H9 (cell line): Measurements from ENCODE around the gene SDK2. TPM values are rescaled to one million over a fixed set of nuclear protein-coding genes. Genes with fewer than 3 reads are reported as not detected.

Experiments
- DNase-seq: peaks from one replicate; pipeline ENCODE4 v3.0.0-alpha.2; 2017
- H2AFZ ChIP-seq: one replicate; pipeline ENCODE4 v1.6.1; 2013; ENCODE audit warnings: mild to moderate bottlenecking, low read length, control low read depth, moderate library complexity
- H2AK5ac ChIP-seq: 2 replicates; pipeline ENCODE4 v1.6.1; 2013; ENCODE audit warnings: low read length, control low read depth, mixed read lengths; ENCODE audit not compliant: insufficient read length
- H2BK120ac ChIP-seq: one replicate; pipeline ENCODE4 v1.6.1; 2013; ENCODE audit warnings: low read depth, mild to moderate bottlenecking, low read length, control low read depth, inconsistent platforms; ENCODE audit not compliant: poor library complexity, severe bottlenecking
- H2BK12ac ChIP-seq: 2 replicates; pipeline ENCODE4 v1.6.1; 2013; ENCODE audit warnings: low read length, control low read depth, mixed read lengths, low read depth; ENCODE audit not compliant: insufficient read length
- H2BK15ac ChIP-seq: 2 replicates; pipeline ENCODE4 v1.6.1; 2013; ENCODE audit warnings: low read depth, low read length, control low read depth
- H2BK20ac ChIP-seq: one replicate; pipeline ENCODE4 v1.6.1; 2013; ENCODE audit warnings: low read depth, mild to moderate bottlenecking, low read length, control low read depth, inconsistent platforms; ENCODE audit not compliant: poor library complexity, severe bottlenecking
- H2BK5ac ChIP-seq: 2 replicates; pipeline ENCODE4 v1.6.1; 2013; ENCODE audit warnings: low read length, control low read depth, mixed read lengths; ENCODE audit not compliant: insufficient read length
- H3K14ac ChIP-seq: 2 replicates; pipeline ENCODE4 v1.6.1; 2013; ENCODE audit warnings: low read length, control low read depth; ENCODE audit not compliant: insufficient read depth
- H3K18ac ChIP-seq: 2 replicates; pipeline ENCODE4 v1.6.1; 2013; ENCODE audit warnings: low read depth, mild to moderate bottlenecking, mixed read lengths, low read length, control low read depth; ENCODE audit not compliant: insufficient read length
- H3K23ac ChIP-seq: 2 replicates; pipeline ENCODE4 v1.6.1; 2013; ENCODE audit warnings: low read length, control low read depth, mixed read lengths, low read depth; ENCODE audit not compliant: insufficient read length
- H3K23me2 ChIP-seq: 2 replicates; pipeline ENCODE4 v1.6.1; 2013; ENCODE audit warnings: low read depth, mild to moderate bottlenecking, mixed read lengths, low read length, control low read depth; ENCODE audit not compliant: insufficient read length, poor library complexity, severe bottlenecking
- H3K27ac ChIP-seq: 2 replicates; pipeline ENCODE4 v1.5.1; 2013; ENCODE audit warnings: low read length, control low read depth, mixed read lengths, low read depth; ENCODE audit not compliant: insufficient read length
- H3K27me3 ChIP-seq: 2 replicates; pipeline ENCODE4 v1.6.1; 2013; ENCODE audit warnings: low read length, control low read depth, inconsistent platforms; ENCODE audit not compliant: insufficient read depth
- H3K4ac ChIP-seq: 2 replicates; pipeline ENCODE4 v1.6.1; 2013; ENCODE audit warnings: low read depth, mild to moderate bottlenecking, control low read depth, inconsistent platforms, low read length, moderate library complexity
- H3K4me1 ChIP-seq: 2 replicates; pipeline ENCODE4 v1.6.1; 2013; ENCODE audit warnings: low read length, control low read depth, inconsistent platforms; ENCODE audit not compliant: insufficient read depth
- H3K4me2 ChIP-seq: 2 replicates; pipeline ENCODE4 v1.6.1; 2013; ENCODE audit warnings: low read length, control low read depth, mixed read lengths; ENCODE audit not compliant: insufficient read length, insufficient read depth
- H3K56ac ChIP-seq: 2 replicates; pipeline ENCODE4 v1.6.1; 2013; ENCODE audit warnings: low read depth, mild to moderate bottlenecking, mixed read lengths, low read length, control low read depth; ENCODE audit not compliant: insufficient read length
- H3K79me1 ChIP-seq: 2 replicates; pipeline ENCODE4 v1.6.1; 2013; ENCODE audit warnings: low read depth, mild to moderate bottlenecking, moderate library complexity, low read length, control low read depth, inconsistent platforms; ENCODE audit not compliant: insufficient read depth, poor library complexity, severe bottlenecking
- H3K79me2 ChIP-seq: 2 replicates; pipeline ENCODE4 v1.6.1; 2013; ENCODE audit warnings: low read length, control low read depth, inconsistent platforms; ENCODE audit not compliant: insufficient read depth
- H3K9ac ChIP-seq: 2 replicates; pipeline ENCODE4 v1.6.1; 2013; ENCODE audit warnings: low read length, control low read depth, mixed read lengths; ENCODE audit not compliant: insufficient read length; ENCODE audit errors: extremely low read depth
- H3K9me3 ChIP-seq: one replicate; pipeline ENCODE4 v1.6.1; 2013; ENCODE audit warnings: low read depth, low read length, inconsistent platforms; ENCODE audit not compliant: control insufficient read depth
- H3T11ph ChIP-seq: one replicate; pipeline ENCODE4 v1.6.1; 2013; ENCODE audit warnings: mild to moderate bottlenecking, low read length, control low read depth, inconsistent platforms
- H4K20me1 ChIP-seq: one replicate; pipeline ENCODE4 v1.6.1; 2013; ENCODE audit not compliant: control insufficient read depth, insufficient read length, insufficient read depth
- H4K5ac ChIP-seq: 2 replicates; pipeline ENCODE4 v1.6.1; 2013; ENCODE audit warnings: low read depth, mild to moderate bottlenecking, mixed read lengths, low read length, control low read depth; ENCODE audit not compliant: insufficient read length
- H4K8ac ChIP-seq: replicated peaks from 2 replicates; pipeline ENCODE4 v1.6.1; 2013; ENCODE audit warnings: low read length, control low read depth, mixed read lengths, low read depth; ENCODE audit not compliant: insufficient read length
- H4K91ac ChIP-seq: 2 replicates; pipeline ENCODE4 v1.6.1; 2013; ENCODE audit warnings: low read depth, mild to moderate bottlenecking, moderate library complexity, mixed read lengths, low read length, control low read depth; ENCODE audit not compliant: insufficient read length
- H3K27ac Mint-ChIP-seq, 3 experiments: 2 replicates in 2 of 3; 3 replicates in 1 of 3; pipeline ENCODE4 v1.8.0; 2020 to 2021; ENCODE audit warnings: mixed read lengths in 3 of 3, mild to moderate bottlenecking in 1 of 3, moderate library complexity in 1 of 3
- H3K27me3 Mint-ChIP-seq: 2 replicates; pipeline ENCODE4 v1.8.0; 2021; ENCODE audit warnings: low read depth, mild to moderate bottlenecking, moderate library complexity, mixed read lengths
- H3K36me3 Mint-ChIP-seq, 3 experiments: 2 replicates in 2 of 3; 3 replicates in 1 of 3; pipeline ENCODE4 v1.8.0; 2020 to 2021; ENCODE audit warnings: low read depth in 3 of 3, mixed read lengths in 3 of 3; ENCODE audit not compliant: insufficient read depth in 1 of 3
- H3K4me1 Mint-ChIP-seq, 2 experiments: 2 replicates each; pipeline ENCODE4 v1.8.0; 2020; ENCODE audit warnings: mixed read lengths in 2 of 2
- H3K4me3 Mint-ChIP-seq, 2 experiments: 2 replicates in 1 of 2; 3 replicates in 1 of 2; pipeline ENCODE4 v1.8.0; 2020 to 2021; ENCODE audit warnings: mild to moderate bottlenecking in 2 of 2, mixed read lengths in 2 of 2, moderate library complexity in 1 of 2
- H3K9me3 Mint-ChIP-seq, 2 experiments: 2 replicates in 1 of 2; 3 replicates in 1 of 2; pipeline ENCODE4 v1.8.0; 2020; ENCODE audit warnings: mild to moderate bottlenecking in 2 of 2, mixed read lengths in 2 of 2, moderate library complexity in 1 of 2
- CTCF ChIP-seq: fragments of 200-600 bp; sonication (generic); conservative IDR thresholded peaks from 3 replicates; pipeline ENCODE4 v1.8.0; 2021; ENCODE audit warnings: antibody characterized with exemption, mild to moderate bottlenecking
- WGBS: extraction: QIAGEN DNeasy Blood & Tissue Kit; methylation state at CpG from one replicate; pipeline ENCODE4 v1.1.7; 2013; ENCODE audit warnings: missing lambda C conversion rate, low lambda C conversion rate, mixed read lengths; ENCODE audit not compliant: insufficient read length; ENCODE audit errors: extremely low coverage; 5-methylcytosine and 5-hydroxymethylcytosine counted together
- total RNA-seq: library from RNA; stranded (reverse); gene quantifications from 2 replicates; pipeline ENCODE4 v1.2.1, GENCODE V29; 2021

Gene SDK2
- total RNA-seq, 1 experiment from 2014 or later, result 9.1 TPM

- H4K5ac ChIP-seq, result no peak overlapping the region
- no peak overlapping the region for H2AFZ ChIP-seq
- H3K56ac ChIP-seq, result no peak overlapping the region
- no peaks in the 10 kb centered on the region for H3K4me1 ChIP-seq
- Mint-ChIP-seq H3K4me1 (peaks cover 4% of the 10 kb centered on the region in 2 experiments; a peak in 2 of 4 replicates), H3K27ac (no peak overlapping the region), H3K27me3 (no peaks in the 10 kb centered on the region; the same call in 1 of the 2 replicates), H3K9me3 (peaks cover 3 to 5% of the 10 kb centered on the region in 2 experiments; a peak in 2 of 5 replicates), H3K4me3 (no peak overlapping the region), H3K36me3 (peaks cover 3 to 13% (median 7%) of the 10 kb centered on the region in 3 experiments; a peak in 3 of 7 replicates)
- no peak overlapping the region for H3K27ac ChIP-seq
- H4K91ac ChIP-seq, result no peak overlapping the region
- H2BK120ac ChIP-seq, result no peak overlapping the region
- H3K9me3 ChIP-seq, result no peaks in the 10 kb centered on the region
- no peak overlapping the region for H2BK20ac ChIP-seq
- no peak overlapping the region for H2AK5ac ChIP-seq
- DNase-seq, result no peak
- no peak overlapping the region for H3K4me2 ChIP-seq
- no peak overlapping the region for H3K23ac ChIP-seq
- H3K79me2 ChIP-seq, result no peaks in the 10 kb centered on the region
- H2BK12ac ChIP-seq, result no peak overlapping the region
- no peak overlapping the region for H2BK5ac ChIP-seq
- no peak overlapping the region for H3K9ac ChIP-seq
- H3K14ac ChIP-seq, result no peak overlapping the region
- TF ChIP-seq CTCF, result no peak
- H4K20me1 ChIP-seq, result no peaks in the 10 kb centered on the region
- no peaks in the 10 kb centered on the region for H3K79me1 ChIP-seq
- H3T11ph ChIP-seq, result no peak overlapping the region
- H4K8ac ChIP-seq, result no peak overlapping the region
- H3K18ac ChIP-seq, result no peak overlapping the region
- no peaks in the 10 kb centered on the region for H3K27me3 ChIP-seq
- no peak overlapping the region for H2BK15ac ChIP-seq
- WGBS, result no CpG with 5 or more reads among the region's 16 CpGs
- H3K4ac ChIP-seq, result no peak overlapping the region
- no peaks in the 10 kb centered on the region for H3K23me2 ChIP-seq
These were observed 206.4 kb downstream of the SDK2 start for GRCh38 chr17:73437826-73438225.
